Lung (tissue), 12 donors: ENCODE measurements around the gene SMOC1. TPM values are rescaled to one million over a fixed set of nuclear protein-coding genes. Genes with fewer than 3 reads are reported as not detected.

Source experiments
- ATAC-seq: fragments of 200-7000 bp; cut with Tn5 transposase; one replicate; pipeline ENCODE4 v1.9.1; 2020; ENCODE audit warnings: moderate number of reproducible peaks; ENCODE audit not compliant: insufficient read depth, low FRiP score
- DNase-seq, 3 donors: peaks; one replicate each; pipeline ENCODE4 v3.0.0-alpha.2; 2013 to 2017
- H3K27ac ChIP-seq, 2 donors: one replicate each; pipeline ENCODE4 v1.5.1; 2013; ENCODE audit warnings: mild to moderate bottlenecking in 2 of 2, moderate library complexity in 2 of 2, control low read depth in 1 of 2, inconsistent platforms in 1 of 2, low read depth in 1 of 2, low read length in 1 of 2
- H3K27me3 ChIP-seq, 3 donors: one replicate each; pipeline ENCODE4 v1.5.1; 2013; ENCODE audit warnings: low read length in 2 of 3; ENCODE audit not compliant: control insufficient read depth in 3 of 3, insufficient read depth in 3 of 3
- H3K36me3 ChIP-seq, 4 donors: one replicate each; pipeline ENCODE4 v1.5.1; 2013; ENCODE audit warnings: low read length in 4 of 4, mild to moderate bottlenecking in 1 of 4, moderate library complexity in 1 of 4; ENCODE audit not compliant: control insufficient read depth in 4 of 4, insufficient read depth in 4 of 4
- H3K4me1 ChIP-seq, 5 donors: one replicate each; pipeline ENCODE4 v1.5.1; 2013; ENCODE audit warnings: low read length in 5 of 5, mild to moderate bottlenecking in 2 of 5, moderate library complexity in 1 of 5; ENCODE audit not compliant: control insufficient read depth in 5 of 5, insufficient read depth in 5 of 5
- H3K4me3 ChIP-seq: one replicate; pipeline ENCODE4 v1.5.1; 2013; ENCODE audit warnings: mild to moderate bottlenecking, control low read depth, moderate library complexity
- H3K9ac ChIP-seq, 2 donors: one replicate each; pipeline ENCODE4 v1.5.1; 2013; ENCODE audit warnings: low read length in 2 of 2, control low read depth in 1 of 2; ENCODE audit not compliant: insufficient read depth in 1 of 2
- H3K9me3 ChIP-seq, 4 donors: one replicate each; pipeline ENCODE4 v1.5.1; 2013; ENCODE audit warnings: low read length in 3 of 4, mild to moderate bottlenecking in 1 of 4, moderate library complexity in 1 of 4; ENCODE audit not compliant: control insufficient read depth in 4 of 4, insufficient read depth in 3 of 4
- CTCF ChIP-seq: IDR thresholded peaks from 2 replicates; pipeline ENCODE4 v1.5.1; 2012; ENCODE audit warnings: mild to moderate bottlenecking; ENCODE audit errors: control extremely low read depth, extremely low read depth
- WGBS, 2 donors: extraction: QIAGEN DNeasy Blood & Tissue Kit; methylation state at CpG; one replicate each; pipeline ENCODE4 v1.1.7; 2013; 5-methylcytosine and 5-hydroxymethylcytosine counted together
- polyA plus RNA-seq, 2 donors: library from polyadenylated mRNA; stranded (reverse); fragments of 200-250 nt; gene quantifications; one replicate each; pipeline ENCODE4 v1.2.1, GENCODE V29; 2013
- total RNA-seq, 2 donors: library from RNA; depleted of rRNA in 1 of 2; stranded (reverse); fragments of >200 nt in 1 of 2; gene quantifications; one replicate each; pipeline ENCODE4 v1.2.1, GENCODE V29; 2014 to 2021
- donor health status: control.
- donor health status: control.
- donor health status: Bipolar disorder and iron deficiency.
- donor health status: healthy.
- donor health status: DM: yes; HTN: yes; CAD: no.

Gene SMOC1
- total and polyA plus RNA-seq, 4 donors = 0.52 to 1.9 (median 1.1) TPM

GRCh38 chr14:69896080-69896479 is 16.9 kb downstream of the SMOC1 start:
- DNase-seq = no peak
- 93 to 95% methylated on average over 2 of the region's 2 CpGs for WGBS, 2 donors
- no peak for ATAC-seq

GRCh38 chr14:69896972-69897371 is 17.8 kb downstream of the SMOC1 start:
- no peaks in the 10 kb centered on the region for H3K36me3 ChIP-seq
- H3K27me3 ChIP-seq = no peaks in the 10 kb centered on the region
- H3K27ac ChIP-seq = no peak overlapping the region
- no peaks in the 10 kb centered on the region for H3K4me1 ChIP-seq
- TF ChIP-seq CTCF = no peak
- DNase-seq = no peak
- H3K9me3 ChIP-seq = peaks cover 0 to 9% (median 3%) of the 10 kb centered on the region in 4 donors
- H3K4me3 ChIP-seq = no peak overlapping the region
- no peak overlapping the region for H3K9ac ChIP-seq
- 87 to 89% methylated on average over 2 of the region's 2 CpGs for WGBS, 2 donors
- no peak for ATAC-seq

More at GRCh38 chr14:69896080-69896479, 16.9 kb downstream of the SMOC1 start:
- no peaks in the 10 kb centered on the region for H3K4me1 ChIP-seq
- H3K27me3 ChIP-seq = no peaks in the 10 kb centered on the region
- H3K9me3 ChIP-seq = peaks cover 0 to 9% (median 3%) of the 10 kb centered on the region in 4 donors
- no peak overlapping the region for H3K4me3 ChIP-seq
- H3K36me3 ChIP-seq = no peaks in the 10 kb centered on the region
- H3K27ac ChIP-seq = no peak overlapping the region
- H3K9ac ChIP-seq = no peak overlapping the region
- TF ChIP-seq CTCF = no peak

DNA sequence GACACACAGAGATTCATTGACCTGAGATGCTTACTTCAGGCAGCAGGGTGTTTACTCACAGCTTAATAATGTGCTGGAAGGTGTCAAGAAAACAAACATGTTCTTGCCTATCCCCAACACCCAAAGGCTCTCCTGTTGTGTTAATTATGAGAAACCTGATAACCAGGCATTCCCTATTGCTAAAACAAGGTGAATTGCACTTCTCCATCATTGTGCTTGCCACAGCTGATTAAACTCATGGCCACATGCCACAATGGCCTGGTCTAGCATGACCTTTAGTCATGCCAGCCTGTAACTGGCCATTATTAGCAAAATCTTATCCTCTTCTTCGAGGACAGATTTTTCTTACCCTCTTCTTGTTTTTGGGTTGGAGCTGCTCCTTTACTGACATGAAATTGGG is 21.4 kb downstream of the SMOC1 start:
- Histone ChIP-seq H3K27ac (no peak overlapping the region), H3K36me3 (no peaks in the 10 kb centered on the region), H3K4me1 (no peaks in the 10 kb centered on the region), H3K27me3 (no peaks in the 10 kb centered on the region), H3K4me3 (no peak overlapping the region), H3K9me3 (peaks cover 0 to 9% (median 3%) of the 10 kb centered on the region in 4 donors), H3K9ac (no peak overlapping the region)
- 85 to 93% methylated on average over 1 of the region's 1 CpG for WGBS, 2 donors
- ATAC-seq (no peak), DNase-seq (no peak)
- no peak for TF ChIP-seq CTCF
